Lower lobe of right lung (tissue), 2 donors: Measurements from ENCODE around the gene GIPC1. TPM values are rescaled to one million over a fixed set of nuclear protein-coding genes. Genes with fewer than 3 reads are reported as not detected.
"Not testable (repeated sequence)": the region's sequence is repeated elsewhere in the genome, so short reads cannot be mapped to it uniquely, and the experiment has no call there.

Experiments
- ATAC-seq, 2 donors: fragments of 200-7000 bp; cut with Tn5 transposase; one replicate each; pipeline ENCODE4 v1.9.1; 2020 to 2022; ENCODE audit warnings: mild to moderate bottlenecking in 2 of 2, moderate library complexity in 2 of 2
- DNase-seq: peaks from one replicate; pipeline ENCODE4 v3.0.0-alpha.2; 2020
- H3K27ac ChIP-seq: fragments of 200-600 bp; one replicate; pipeline ENCODE4 v1.8.0; 2022
- H3K27me3 ChIP-seq: fragments of 200-600 bp; one replicate; pipeline ENCODE4 v1.8.0; 2022; ENCODE audit warnings: low read depth
- H3K36me3 ChIP-seq: fragments of 200-600 bp; one replicate; pipeline ENCODE4 v1.8.0; 2022; ENCODE audit warnings: mild to moderate bottlenecking
- H3K4me1 ChIP-seq: fragments of 200-600 bp; one replicate; pipeline ENCODE4 v1.8.0; 2022
- H3K4me3 ChIP-seq: fragments of 200-600 bp; one replicate; pipeline ENCODE4 v1.8.0; 2022; ENCODE audit warnings: mild to moderate bottlenecking
- H3K9me3 ChIP-seq: fragments of 200-600 bp; one replicate; pipeline ENCODE4 v1.8.0; 2022
- intact Hi-C: fragments of 100-400 bp; cut with DNase I; formaldehyde crosslinking; loops from one replicate; pipeline ENCODE4 v1.11.0; 2022
- total RNA-seq: library from RNA; stranded (reverse); fragmentation: NEBNext Ultra II Directional; extraction: Animal tissue kit (Norgen Biotek cat#: 25700); gene quantifications from one replicate; pipeline ENCODE4 v1.2.1, GENCODE V29; 2021
- TF ChIP-seq, protein P1 (sequence below): fragments of 200-600 bp; IDR thresholded peaks from one replicate; pipeline ENCODE4 v1.8.0; 2022; ENCODE audit warnings: antibody characterized with exemption, mild to moderate bottlenecking
- donor health status: DM: no; HTN: yes; CAD: no; lungs with severe emphysema.

GIPC1 gene
- total RNA-seq, 1 donor from 2014 or later, result 72.1 TPM

DNA sequence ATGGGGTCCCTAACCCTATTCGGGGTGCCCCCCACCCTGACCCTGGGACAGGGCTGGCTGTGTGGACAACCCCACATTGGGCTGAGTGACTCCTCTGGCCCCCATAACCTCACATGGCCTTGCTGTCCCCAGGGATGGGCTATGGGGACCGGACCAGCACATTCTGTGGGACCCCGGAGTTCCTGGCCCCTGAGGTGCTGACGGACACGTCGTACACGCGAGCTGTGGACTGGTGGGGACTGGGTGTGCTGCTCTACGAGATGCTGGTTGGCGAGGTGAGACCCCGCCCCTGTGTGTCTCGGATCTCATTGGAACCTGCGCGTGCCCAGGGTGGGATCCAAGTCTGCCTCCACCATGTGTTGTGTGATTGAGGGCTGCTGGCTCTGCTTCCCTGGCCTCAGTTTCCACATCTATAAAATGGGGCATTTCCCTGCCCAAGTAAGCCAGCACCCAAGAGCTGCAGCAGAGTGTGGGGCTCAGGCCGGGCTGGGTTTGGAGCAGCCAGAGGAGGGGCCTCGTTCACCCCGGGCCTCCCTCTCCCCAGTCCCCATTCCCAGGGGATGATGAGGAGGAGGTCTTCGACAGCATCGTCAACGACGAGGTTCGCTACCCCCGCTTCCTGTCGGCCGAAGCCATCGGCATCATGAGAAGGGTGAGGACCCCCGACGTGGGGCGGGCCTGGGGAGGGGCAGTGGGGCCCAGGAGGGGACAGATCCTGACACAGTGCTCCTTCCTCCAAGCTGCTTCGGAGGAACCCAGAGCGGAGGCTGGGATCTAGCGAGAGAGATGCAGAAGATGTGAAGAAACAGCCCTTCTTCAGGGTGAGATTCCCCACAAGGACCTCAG lies 25.7 kb downstream of the GIPC1 start:
- DNase-seq, result no peak
- ATAC-seq, result no peak
- Histone ChIP-seq H3K4me1 (peaks cover 20% of the 10 kb centered on the region), H3K27ac (no peak overlapping the region), H3K27me3 (peaks cover 24% of the 10 kb centered on the region), H3K36me3 (peaks cover 64% of the 10 kb centered on the region), H3K9me3 (no peaks in the 10 kb centered on the region), H3K4me3 (no peak overlapping the region)
- TF ChIP-seq, protein P1, sequence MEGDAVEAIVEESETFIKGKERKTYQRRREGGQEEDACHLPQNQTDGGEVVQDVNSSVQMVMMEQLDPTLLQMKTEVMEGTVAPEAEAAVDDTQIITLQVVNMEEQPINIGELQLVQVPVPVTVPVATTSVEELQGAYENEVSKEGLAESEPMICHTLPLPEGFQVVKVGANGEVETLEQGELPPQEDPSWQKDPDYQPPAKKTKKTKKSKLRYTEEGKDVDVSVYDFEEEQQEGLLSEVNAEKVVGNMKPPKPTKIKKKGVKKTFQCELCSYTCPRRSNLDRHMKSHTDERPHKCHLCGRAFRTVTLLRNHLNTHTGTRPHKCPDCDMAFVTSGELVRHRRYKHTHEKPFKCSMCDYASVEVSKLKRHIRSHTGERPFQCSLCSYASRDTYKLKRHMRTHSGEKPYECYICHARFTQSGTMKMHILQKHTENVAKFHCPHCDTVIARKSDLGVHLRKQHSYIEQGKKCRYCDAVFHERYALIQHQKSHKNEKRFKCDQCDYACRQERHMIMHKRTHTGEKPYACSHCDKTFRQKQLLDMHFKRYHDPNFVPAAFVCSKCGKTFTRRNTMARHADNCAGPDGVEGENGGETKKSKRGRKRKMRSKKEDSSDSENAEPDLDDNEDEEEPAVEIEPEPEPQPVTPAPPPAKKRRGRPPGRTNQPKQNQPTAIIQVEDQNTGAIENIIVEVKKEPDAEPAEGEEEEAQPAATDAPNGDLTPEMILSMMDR, result no peak
- intact Hi-C loops, result no loop called here

DNA sequence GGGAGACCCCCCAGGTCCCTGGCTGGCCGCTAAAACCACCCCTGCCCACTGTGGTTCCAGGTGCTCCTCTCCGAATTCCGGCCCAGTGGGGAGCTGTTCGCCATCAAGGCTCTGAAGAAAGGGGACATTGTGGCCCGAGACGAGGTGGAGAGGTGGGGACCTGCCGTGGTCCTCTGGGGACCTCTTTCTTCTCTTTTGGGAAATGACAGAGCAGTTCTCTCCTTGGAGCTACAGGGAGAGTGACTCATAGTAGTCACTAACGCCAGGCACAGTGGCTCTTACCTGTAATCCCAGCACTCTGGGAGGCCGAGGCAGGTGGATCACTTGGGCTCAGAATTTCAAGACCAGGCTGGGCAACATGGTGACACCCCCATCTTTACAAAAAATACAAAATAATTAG lies 28.1 kb downstream of the GIPC1 start:
- DNase-seq, result no peak
- H3K9me3 ChIP-seq, result no peaks in the 10 kb centered on the region
- no peak overlapping the region for H3K4me3 ChIP-seq
- no peak overlapping the region for H3K27ac ChIP-seq
- H3K27me3 ChIP-seq, result peaks cover 6% of the 10 kb centered on the region
- peaks cover 88% of the 10 kb centered on the region for H3K36me3 ChIP-seq
- peaks cover 9% of the 10 kb centered on the region for H3K4me1 ChIP-seq
- TF ChIP-seq, protein P1, result no peak
- intact Hi-C loops, result no loop called here
- no peak for ATAC-seq

DNA sequence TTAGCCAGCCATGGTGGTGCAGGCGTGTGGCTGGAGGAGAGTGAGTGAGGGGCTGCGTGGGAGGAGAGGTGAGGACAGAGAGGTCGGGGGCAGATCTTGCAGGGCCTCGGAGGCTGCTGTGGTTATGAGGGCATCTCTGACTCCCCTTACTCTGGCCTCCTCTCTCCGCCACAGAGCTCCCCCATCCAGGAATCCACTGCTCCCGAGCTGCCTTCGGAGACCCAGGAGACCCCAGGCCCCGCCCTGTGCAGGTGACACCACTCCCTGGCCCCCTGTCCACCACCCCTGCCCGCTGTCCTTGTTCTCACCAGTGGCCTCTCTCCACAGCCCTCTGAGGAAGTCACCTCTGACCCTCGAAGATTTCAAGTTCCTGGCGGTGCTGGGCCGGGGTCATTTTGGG lies 28.5 kb downstream of the GIPC1 start:
- ATAC-seq (no peak), DNase-seq (no peak)
- TF ChIP-seq, protein P1, result no peak
- H3K4me3 ChIP-seq, result no peak overlapping the region
- peaks cover 2% of the 10 kb centered on the region for H3K27me3 ChIP-seq
- H3K36me3 ChIP-seq, result peaks cover 92% of the 10 kb centered on the region
- H3K9me3 ChIP-seq, result no peaks in the 10 kb centered on the region
- intact Hi-C loops, result no loop called here
- H3K4me1 ChIP-seq, result peaks cover 6% of the 10 kb centered on the region
- H3K27ac ChIP-seq, result no peak overlapping the region

GRCh38 chr19:14463747-14464146 lies 32.2 kb downstream of the GIPC1 start:
- Histone ChIP-seq H3K27ac (no peak overlapping the region), H3K4me3 (no peak overlapping the region), H3K9me3 (no peaks in the 10 kb centered on the region), H3K36me3 (peaks cover 100% of the 10 kb centered on the region), H3K4me1 (no peaks in the 10 kb centered on the region), H3K27me3 (no peaks in the 10 kb centered on the region)
- intact Hi-C loops, result no loop called here
- TF ChIP-seq, protein P1, result no peak
- DNase-seq, result no peak
- no peak for ATAC-seq

DNA sequence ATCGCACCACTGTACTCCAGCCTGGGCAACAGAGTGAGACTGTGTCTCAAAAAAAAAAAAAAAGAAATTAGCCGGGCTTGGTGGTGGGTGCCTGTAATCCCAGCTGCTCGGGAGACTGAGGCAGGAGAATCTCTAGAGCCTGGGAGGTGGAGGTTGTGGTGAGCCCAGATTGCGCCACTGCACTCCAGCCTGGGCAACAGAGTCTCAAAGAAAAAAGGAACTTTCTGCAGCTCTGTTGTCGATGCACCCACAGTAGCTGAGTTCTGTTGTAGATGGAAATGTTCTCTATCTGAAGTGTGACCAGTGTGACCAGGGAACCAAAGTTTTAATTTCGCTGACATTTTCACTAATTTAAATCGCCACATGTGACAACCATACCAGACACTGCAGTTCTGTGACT lies 33.5 kb downstream of the GIPC1 start:
- H3K4me1 ChIP-seq, intact Hi-C loops, DNase-seq, H3K4me3 ChIP-seq, ATAC-seq, H3K27ac ChIP-seq, H3K27me3 ChIP-seq, H3K9me3 ChIP-seq: not testable (repeated sequence)
- H3K36me3 ChIP-seq, result peaks cover 99% of the 10 kb centered on the region

DNA sequence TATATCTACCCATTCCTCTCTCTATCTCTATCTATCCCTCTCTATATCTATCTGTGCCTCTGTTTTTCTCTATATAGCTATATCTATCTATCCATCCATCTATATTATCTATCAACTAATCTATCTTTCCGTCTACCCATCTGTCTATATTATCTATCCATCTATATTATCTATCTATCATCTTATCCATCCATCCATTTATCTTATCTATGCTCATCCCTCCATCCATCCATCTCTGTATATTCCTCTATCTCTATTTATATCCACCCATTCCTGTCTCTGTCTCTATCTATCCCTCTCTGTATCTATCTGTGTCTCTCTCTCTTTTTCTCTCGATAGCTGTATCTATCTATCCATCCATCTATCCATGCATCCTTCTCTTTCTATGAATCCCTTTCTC lies 35.0 kb downstream of the GIPC1 start:
- intact Hi-C loops, result no loop called here
- Histone ChIP-seq H3K4me1 (no peaks in the 10 kb centered on the region), H3K9me3 (no peaks in the 10 kb centered on the region), H3K27ac (no peak overlapping the region), H3K36me3 (peaks cover 92% of the 10 kb centered on the region), H3K4me3 (no peak overlapping the region), H3K27me3 (no peaks in the 10 kb centered on the region)
- ATAC-seq (no peak), DNase-seq (no peak)
- TF ChIP-seq, protein P1, result no peak
